ENCODE measurements around the gene RPN2. TPM values are rescaled to one million over a fixed set of nuclear protein-coding genes. Genes with fewer than 3 reads are reported as not detected.
A peak's percentile ranks its signal among the peaks of the same experiment; 100 is the strongest.

The RPN2 gene
- total RNA-seq, 1 experiment from 2014 or later: 257 TPM

- Histone ChIP-seq H3K4me2 (ENCODE audit: low read length) (no peak overlapping the region), H3K9me2 (replicated peaks; ENCODE audit: low read length) (no peaks in the 10 kb centered on the region), H3K9me3 (ENCODE audit: low read length) (no peaks in the 10 kb centered on the region), H3K4me3 (ENCODE audit: low read length) (no peak overlapping the region), H3F3A (ENCODE audit: low read length, unreplicated experiment) (no peaks in the 10 kb centered on the region), H3K36me3 (ENCODE audit: low read depth, low read length) (peaks cover 91% of the 10 kb centered on the region), H2AFZ (ENCODE audit: low read length) (no peak overlapping the region), H3K27me3 (ENCODE audit: low read length) (no peaks in the 10 kb centered on the region), H3K27ac (ENCODE audit: low read length) (no peak overlapping the region), H3K79me2 (ENCODE audit: low read length) (no peaks in the 10 kb centered on the region), H3K9ac (ENCODE audit: low read length) (no peak overlapping the region), H3K4me1 (ENCODE audit: insufficient read depth, low read length) (no peaks in the 10 kb centered on the region), H4K20me1 (ENCODE audit: low read length) (no peaks in the 10 kb centered on the region)
- POLR2A ChIA-PET (ENCODE audit: unreplicated experiment): no interaction called here
- ATAC-seq: peak; percentile 42; the same call in 1 of the 2 replicates
- BruUV-seq (replicated peaks): no TSS peak
- CTCF ChIA-PET: no interaction called here
- no peak for DNase-seq
- intact Hi-C loops (cut with micrococcal nuclease): no loop called here
- TF ChIP-seq EZH2phosphoT487 (IDR thresholded peaks at IDR 0.05; ENCODE audit: borderline replicate concordance, low read length) (no peak), EZH2 (IDR thresholded peaks at IDR 0.05; ENCODE audit: low read length, unreplicated experiment) (no peak), CTCF (conservative IDR thresholded peaks at IDR 0.05; ENCODE audit: low read depth, low read length) (no peak)
Measured at GRCh38 chr20:37238935-37239451, 59.9 kb downstream of the RPN2 start.

DNA sequence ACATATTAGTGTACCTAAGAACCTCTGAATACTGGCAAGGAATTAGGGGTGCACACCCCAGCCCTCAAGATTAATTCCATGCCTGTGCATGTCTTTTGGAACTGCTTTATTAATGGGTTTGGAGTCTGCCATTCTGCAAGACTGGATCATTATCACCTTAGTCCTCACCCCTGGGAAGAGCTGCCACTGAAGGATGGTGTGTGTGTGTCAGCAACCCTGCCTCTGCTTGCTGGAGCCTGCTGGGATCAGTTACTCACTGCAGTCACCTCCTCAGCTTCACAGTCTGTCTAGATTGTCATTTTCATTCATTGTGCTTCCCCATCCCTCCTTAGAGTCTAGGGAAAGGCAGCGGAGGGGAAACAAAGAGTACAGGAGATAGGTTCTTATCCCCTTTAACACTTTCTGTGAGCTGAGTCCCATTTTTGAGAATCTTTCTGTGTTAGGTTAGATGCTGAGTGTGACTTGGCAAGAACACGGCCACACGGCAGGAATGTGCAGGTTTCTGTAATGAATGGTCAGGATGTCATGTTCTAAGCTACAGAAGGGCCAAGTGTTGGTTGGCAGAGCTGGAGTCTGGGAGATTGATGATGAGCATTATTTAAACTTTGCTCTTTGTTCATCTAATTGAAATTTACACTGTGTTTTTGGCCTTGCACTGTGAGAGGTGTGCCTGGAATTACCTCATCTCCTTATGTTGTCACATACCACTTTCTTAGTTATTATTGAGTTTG lies 61.4 kb downstream of the RPN2 start:
- H3K4me3 ChIP-seq (ENCODE audit: low read length): no peak overlapping the region
- H3K9me2 ChIP-seq (replicated peaks; ENCODE audit: low read length): no peaks in the 10 kb centered on the region
- no peak overlapping the region for H3K9ac ChIP-seq (ENCODE audit: low read length)
- intact Hi-C loops (cut with micrococcal nuclease): no loop called here
- no peaks in the 10 kb centered on the region for H3K79me2 ChIP-seq (ENCODE audit: low read length)
- CTCF ChIA-PET: no interaction called here
- no peaks in the 10 kb centered on the region for H3K27me3 ChIP-seq (ENCODE audit: low read length)
- H3K9me3 ChIP-seq (ENCODE audit: low read length): no peaks in the 10 kb centered on the region
- no peak overlapping the region for H3K27ac ChIP-seq (ENCODE audit: low read length)
- H3F3A ChIP-seq (ENCODE audit: low read length, unreplicated experiment): no peaks in the 10 kb centered on the region
- H2AFZ ChIP-seq (ENCODE audit: low read length): no peak overlapping the region
- H3K4me1 ChIP-seq (ENCODE audit: insufficient read depth, low read length): no peaks in the 10 kb centered on the region
- H3K4me2 ChIP-seq (ENCODE audit: low read length): no peak overlapping the region
- ATAC-seq (no peak), DNase-seq (no peak)
- TF ChIP-seq CTCF (conservative IDR thresholded peaks at IDR 0.05; ENCODE audit: low read depth, low read length) (no peak), EZH2phosphoT487 (IDR thresholded peaks at IDR 0.05; ENCODE audit: borderline replicate concordance, low read length) (no peak), EZH2 (IDR thresholded peaks at IDR 0.05; ENCODE audit: low read length, unreplicated experiment) (no peak)
- POLR2A ChIA-PET (ENCODE audit: unreplicated experiment): no interaction called here
- no peaks in the 10 kb centered on the region for H4K20me1 ChIP-seq (ENCODE audit: low read length)
- no TSS peak for BruUV-seq (replicated peaks)
- peaks cover 82% of the 10 kb centered on the region for H3K36me3 ChIP-seq (ENCODE audit: low read depth, low read length)

- H2AFZ ChIP-seq (ENCODE audit: low read length): no peak overlapping the region
- intact Hi-C loops (cut with micrococcal nuclease): no loop called here
- ChIA-PET CTCF (no interaction called here), POLR2A (ENCODE audit: unreplicated experiment) (no interaction called here)
- H3K36me3 ChIP-seq (ENCODE audit: low read depth, low read length): peaks cover 64% of the 10 kb centered on the region
- no peak overlapping the region for H3K4me3 ChIP-seq (ENCODE audit: low read length)
- H3F3A ChIP-seq (ENCODE audit: low read length, unreplicated experiment): no peaks in the 10 kb centered on the region
- TF ChIP-seq CTCF (conservative IDR thresholded peaks at IDR 0.05; ENCODE audit: low read depth, low read length) (no peak), EZH2 (IDR thresholded peaks at IDR 0.05; ENCODE audit: low read length, unreplicated experiment) (no peak), EZH2phosphoT487 (IDR thresholded peaks at IDR 0.05; ENCODE audit: borderline replicate concordance, low read length) (no peak)
- no peak overlapping the region for H3K27ac ChIP-seq (ENCODE audit: low read length)
- DNase-seq: no peak
- no peaks in the 10 kb centered on the region for H3K4me1 ChIP-seq (ENCODE audit: insufficient read depth, low read length)
- H4K20me1 ChIP-seq (ENCODE audit: low read length): no peaks in the 10 kb centered on the region
- no peaks in the 10 kb centered on the region for H3K9me2 ChIP-seq (replicated peaks; ENCODE audit: low read length)
- H3K4me2 ChIP-seq (ENCODE audit: low read length): no peak overlapping the region
- H3K9me3 ChIP-seq (ENCODE audit: low read length): no peaks in the 10 kb centered on the region
- no peak for ATAC-seq
- H3K27me3 ChIP-seq (ENCODE audit: low read length): no peaks in the 10 kb centered on the region
- H3K79me2 ChIP-seq (ENCODE audit: low read length): no peaks in the 10 kb centered on the region
- H3K9ac ChIP-seq (ENCODE audit: low read length): no peak overlapping the region
- no TSS peak for BruUV-seq (replicated peaks)
Measured at GRCh38 chr20:37242503-37242902, 63.4 kb downstream of the RPN2 start.

All from PC-3 (cell line).